Trophoblast cell (in vitro differentiated cells and primary cell): ENCODE measurements around the gene TEX52.
"Not testable (repeated sequence)": the region's sequence is repeated elsewhere in the genome, so short reads cannot be mapped to it uniquely, and the experiment has no call there.

Experiments
- DNase-seq, 2 donors: peaks; one replicate each; pipeline ENCODE4 v3.0.0-alpha.2; 2016
- H2AFZ ChIP-seq: 2 replicates; pipeline ENCODE4 v1.6.1; 2013; ENCODE audit warnings: low read length, moderate library complexity, mild to moderate bottlenecking; ENCODE audit not compliant: insufficient read depth, poor library complexity
- H2AK5ac ChIP-seq: 2 replicates; pipeline ENCODE4 v1.6.1; 2013; ENCODE audit warnings: mild to moderate bottlenecking, low read length
- H2BK120ac ChIP-seq: 2 replicates; pipeline ENCODE4 v1.6.1; 2013; ENCODE audit warnings: low read length, mild to moderate bottlenecking, moderate library complexity; ENCODE audit not compliant: insufficient read depth, poor library complexity
- H2BK12ac ChIP-seq: 2 replicates; pipeline ENCODE4 v1.6.1; 2013; ENCODE audit warnings: mild to moderate bottlenecking, low read length, moderate library complexity
- H2BK5ac ChIP-seq: 2 replicates; pipeline ENCODE4 v1.6.1; 2013; ENCODE audit warnings: low read length, low read depth, moderate library complexity, mild to moderate bottlenecking; ENCODE audit not compliant: poor library complexity
- H3K14ac ChIP-seq: 2 replicates; pipeline ENCODE4 v1.6.1; 2013; ENCODE audit warnings: mild to moderate bottlenecking, low read length
- H3K18ac ChIP-seq: 2 replicates; pipeline ENCODE4 v1.6.1; 2013; ENCODE audit warnings: mild to moderate bottlenecking, low read length
- H3K23ac ChIP-seq: 2 replicates; pipeline ENCODE4 v1.6.1; 2013; ENCODE audit warnings: low read length
- H3K27ac ChIP-seq: 2 replicates; pipeline ENCODE4 v1.5.1; 2013; ENCODE audit warnings: low read depth, mild to moderate bottlenecking, inconsistent platforms, low read length, moderate library complexity
- H3K27me3 ChIP-seq: 2 replicates; pipeline ENCODE4 v1.6.1; 2013; ENCODE audit warnings: inconsistent platforms, mild to moderate bottlenecking, low read length, moderate library complexity; ENCODE audit not compliant: insufficient read depth
- H3K36me3 ChIP-seq, 2 experiments: 1 replicate in 1 of 2; 2 replicates in 1 of 2; pipeline ENCODE4 v1.6.1; 2013; ENCODE audit warnings: low read length in 2 of 2, mild to moderate bottlenecking in 2 of 2, moderate library complexity in 1 of 2; ENCODE audit not compliant: insufficient read depth in 2 of 2, control insufficient read depth in 1 of 2
- H3K4ac ChIP-seq: 2 replicates; pipeline ENCODE4 v1.6.1; 2013; ENCODE audit warnings: low read depth, mild to moderate bottlenecking, low read length, moderate library complexity
- H3K4me1 ChIP-seq, 2 experiments: 1 replicate in 1 of 2; 2 replicates in 1 of 2; pipeline ENCODE4 v1.6.1; 2013; ENCODE audit warnings: low read length in 2 of 2, mild to moderate bottlenecking in 2 of 2, moderate library complexity in 1 of 2; ENCODE audit not compliant: insufficient read depth in 2 of 2, control insufficient read depth in 1 of 2
- H3K4me2 ChIP-seq: 2 replicates; pipeline ENCODE4 v1.6.1; 2013; ENCODE audit warnings: inconsistent platforms, mild to moderate bottlenecking, low read length, moderate library complexity
- H3K4me3 ChIP-seq: 2 replicates; pipeline ENCODE4 v1.5.1; 2013; ENCODE audit warnings: mild to moderate bottlenecking, low read depth, low read length, inconsistent platforms
- H3K79me1 ChIP-seq: one replicate; pipeline ENCODE4 v1.6.1; 2013; ENCODE audit warnings: low read length
- H3K79me2 ChIP-seq: 2 replicates; pipeline ENCODE4 v1.6.1; 2013; ENCODE audit warnings: low read length, mild to moderate bottlenecking; ENCODE audit not compliant: control insufficient read depth, insufficient read depth, poor library complexity
- H3K9ac ChIP-seq: 2 replicates; pipeline ENCODE4 v1.6.1; 2013; ENCODE audit warnings: mild to moderate bottlenecking, low read length
- H3K9me3 ChIP-seq: 2 replicates; pipeline ENCODE4 v1.6.1; 2013; ENCODE audit warnings: low read depth, mild to moderate bottlenecking, control low read depth, inconsistent platforms, low read length; ENCODE audit not compliant: insufficient read depth
- H4K12ac ChIP-seq: 2 replicates; pipeline ENCODE4 v1.6.1; 2013; ENCODE audit warnings: low read depth, mild to moderate bottlenecking, low read length, moderate library complexity
- H4K8ac ChIP-seq: 2 replicates; pipeline ENCODE4 v1.6.1; 2013; ENCODE audit warnings: low read depth, mild to moderate bottlenecking, low read length, moderate library complexity
- H4K91ac ChIP-seq: one replicate; pipeline ENCODE4 v1.6.1; 2013; ENCODE audit warnings: low read depth, mild to moderate bottlenecking, low read length, moderate library complexity
- WGBS: extraction: QIAGEN DNeasy Blood & Tissue Kit; methylation state at CpG from one replicate; pipeline ENCODE4 v1.1.7; 2013; ENCODE audit warnings: missing lambda C conversion rate; ENCODE audit not compliant: insufficient read length, insufficient coverage; ENCODE audit errors: extremely low coverage; 5-methylcytosine and 5-hydroxymethylcytosine counted together

Gene TEX52

DNA sequence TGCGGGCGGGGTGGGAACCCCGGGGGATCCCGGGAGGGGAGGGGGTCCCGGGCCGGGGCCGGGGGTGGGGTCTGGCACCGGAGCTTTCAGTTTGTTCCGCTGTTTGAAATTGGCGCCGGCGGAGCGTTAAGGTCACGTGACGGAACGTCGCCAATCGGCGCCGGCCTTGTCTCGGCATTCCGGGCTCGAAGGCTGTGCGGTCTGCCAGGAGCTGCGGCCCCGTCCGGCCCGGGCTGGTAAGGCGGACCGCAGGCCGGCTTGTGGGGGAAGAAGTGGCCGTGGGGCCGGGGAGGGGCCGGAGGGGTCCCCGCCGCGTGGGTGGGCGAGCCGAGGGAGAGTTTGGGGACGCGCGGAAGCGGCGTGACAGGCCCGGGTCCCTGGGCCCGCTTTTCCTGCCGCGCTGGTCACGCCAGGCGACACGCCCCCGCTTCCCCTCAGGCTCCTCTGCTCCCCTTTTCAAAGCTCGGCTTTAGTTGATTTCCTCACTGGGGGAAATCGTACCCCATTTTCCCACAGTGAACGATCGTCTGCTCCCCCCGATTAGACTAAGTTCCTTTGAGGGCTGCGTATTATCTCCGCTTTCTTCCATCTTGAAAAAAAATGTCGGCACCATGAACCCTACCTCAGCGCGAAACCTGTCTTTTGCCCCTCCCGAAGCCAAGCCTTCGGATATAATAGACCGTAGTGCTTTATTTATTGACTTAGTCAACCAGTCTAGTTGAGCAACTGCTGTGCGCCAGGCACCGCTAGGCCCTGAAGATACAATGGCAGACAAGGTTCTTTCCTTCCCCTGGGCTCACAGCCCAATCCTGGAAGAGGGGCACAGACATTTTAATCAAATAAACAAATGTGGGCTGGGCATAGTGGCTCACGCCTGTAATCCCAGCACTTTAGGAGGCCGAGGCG, 20.5 kb upstream of the TEX52 start, which contains the start of the genes FOXM1 and RHNO1:
Gene FOXM1 (minus strand): TSS at position 128 of the 906 bp plus-strand sequence. CDS start 2,696 bp downstream, outside the sequence.
Gene RHNO1 (plus strand): TSS at position 177 of the 906 bp plus-strand sequence. CDS start 8,144 bp downstream, outside the sequence.
- Histone ChIP-seq H3K27ac (peak within 1 kb of the TSS; percentile 74), H3K4me2 (peak within 1 kb of the TSS; percentile 94), H3K4ac (peak within 1 kb of the TSS; percentile 95), H3K4me3 (peak within 1 kb of the TSS; percentile 98), H4K91ac (peak within 1 kb of the TSS; percentile 88), H2AK5ac (peak within 1 kb of the TSS; percentile 84), H3K9ac (peak within 1 kb of the TSS; percentile 99), H2BK120ac (peak within 1 kb of the TSS; percentile 92), H4K8ac (peak within 1 kb of the TSS; percentile 92), H2AFZ (peak within 1 kb of the TSS; percentile 77), H3K14ac (peak within 1 kb of the TSS; percentile 93), H3K23ac (no peak within 1 kb of the TSS), H3K27me3 (no peaks in the 10 kb centered on the region), H3K79me2 (peaks cover 13% of the 10 kb centered on the region), H4K12ac (peak within 1 kb of the TSS; percentile 90), H2BK12ac (no peak within 1 kb of the TSS), H3K18ac (peak within 1 kb of the TSS; percentile 96), H3K4me1 (peaks cover 5 to 9% of the 10 kb centered on the region in 2 experiments), H2BK5ac (peak within 1 kb of the TSS; percentile 92), H3K36me3 (peaks cover 12 to 14% of the 10 kb centered on the region in 2 experiments), H3K9me3 (no peaks in the 10 kb centered on the region), H3K79me1 (peaks cover 12% of the 10 kb centered on the region)
- peak; percentile 86 to 93 for DNase-seq
- no CpG with 5 or more reads among the region's 70 CpGs for WGBS

GRCh38 chr12:2876431-2877046, 19.7 kb upstream of the TEX52 start:
- H4K91ac ChIP-seq: peak overlapping the region; percentile 79
- peaks cover 13% of the 10 kb centered on the region for H3K79me2 ChIP-seq
- H3K4me2 ChIP-seq: peak overlapping the region; percentile 94
- H3K4me1 ChIP-seq: peaks cover 5 to 9% of the 10 kb centered on the region in 2 experiments
- no peak overlapping the region for H3K23ac ChIP-seq
- peak overlapping the region; percentile 56 for H4K8ac ChIP-seq
- peak overlapping the region; percentile 49 for H2AK5ac ChIP-seq
- H3K27me3 ChIP-seq: no peaks in the 10 kb centered on the region
- H3K36me3 ChIP-seq: peaks cover 18% of the 10 kb centered on the region in 2 experiments
- no CpG with 5 or more reads among the region's 38 CpGs for WGBS
- peaks cover 12% of the 10 kb centered on the region for H3K79me1 ChIP-seq
- DNase-seq: no peak
- peak overlapping the region; percentile 1 for H4K12ac ChIP-seq
- H3K9me3 ChIP-seq: no peaks in the 10 kb centered on the region
- H3K4ac ChIP-seq: peak overlapping the region; percentile 93
- peak overlapping the region; percentile 42 for H2BK5ac ChIP-seq
- peak overlapping the region; percentile 31 for H3K27ac ChIP-seq
- H3K4me3 ChIP-seq: peak overlapping the region; percentile 86
- no peak overlapping the region for H2BK12ac ChIP-seq
- peak overlapping the region; percentile 67 for H2BK120ac ChIP-seq
- peak overlapping the region; percentile 30 for H2AFZ ChIP-seq
- peak overlapping the region; percentile 89 for H3K14ac ChIP-seq
- H3K18ac ChIP-seq: peak overlapping the region; percentile 90
- peak overlapping the region; percentile 77 for H3K9ac ChIP-seq

- H2AK5ac ChIP-seq, H3K23ac ChIP-seq, H4K8ac ChIP-seq, H3K4me3 ChIP-seq, H2BK5ac ChIP-seq, H3K4me1 ChIP-seq, H2BK12ac ChIP-seq, H3K79me1 ChIP-seq, H3K79me2 ChIP-seq, H2AFZ ChIP-seq, H3K4ac ChIP-seq, DNase-seq, H3K14ac ChIP-seq, H3K9ac ChIP-seq, H3K27ac ChIP-seq, H4K91ac ChIP-seq, H3K9me3 ChIP-seq, H3K27me3 ChIP-seq, H3K4me2 ChIP-seq, H2BK120ac ChIP-seq, H3K18ac ChIP-seq, H4K12ac ChIP-seq: not testable (repeated sequence)
- WGBS: no CpG with 5 or more reads among the region's 9 CpGs
- peaks cover 56 to 59% of the 10 kb centered on the region in 2 experiments for H3K36me3 ChIP-seq
Measured at GRCh38 chr12:2868986-2869632, 12.3 kb upstream of the TEX52 start.

DNA sequence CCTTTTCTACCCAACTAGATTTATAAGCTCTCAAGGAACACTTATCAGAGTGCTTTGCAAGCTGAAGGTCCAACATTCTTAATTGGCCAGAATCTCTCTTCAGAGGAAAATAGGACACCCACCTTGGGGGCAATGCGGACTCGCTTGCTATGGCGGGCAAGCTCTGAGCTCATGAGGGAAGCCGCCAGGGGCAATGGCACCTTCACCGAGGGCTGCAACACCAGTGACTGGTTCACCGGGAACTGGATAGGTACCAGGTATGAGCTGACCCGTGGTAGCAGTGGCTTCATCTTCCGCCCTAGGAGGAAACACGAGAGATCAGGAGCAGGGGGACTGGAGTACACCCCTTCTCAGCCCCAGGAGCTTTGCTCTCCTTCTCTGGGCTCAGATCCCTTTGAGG, 7.4 kb upstream of the TEX52 start:
- H2AK5ac ChIP-seq: no peak overlapping the region
- H3K79me2 ChIP-seq: no peaks in the 10 kb centered on the region
- H3K9ac ChIP-seq: no peak overlapping the region
- no peak overlapping the region for H3K4me3 ChIP-seq
- H4K12ac ChIP-seq: no peak overlapping the region
- H3K27me3 ChIP-seq: no peaks in the 10 kb centered on the region
- no peak overlapping the region for H4K91ac ChIP-seq
- no peak overlapping the region for H3K27ac ChIP-seq
- no peak overlapping the region for H3K4me2 ChIP-seq
- peaks cover 50 to 59% of the 10 kb centered on the region in 2 experiments for H3K36me3 ChIP-seq
- no peak for DNase-seq
- H2BK5ac ChIP-seq: no peak overlapping the region
- no peak overlapping the region for H3K14ac ChIP-seq
- H3K4me1 ChIP-seq: no peaks in the 10 kb centered on the region
- H3K79me1 ChIP-seq: no peaks in the 10 kb centered on the region
- H4K8ac ChIP-seq: no peak overlapping the region
- H2BK120ac ChIP-seq: no peak overlapping the region
- H2BK12ac ChIP-seq: no peak overlapping the region
- no peaks in the 10 kb centered on the region for H3K9me3 ChIP-seq
- no peak overlapping the region for H3K18ac ChIP-seq
- no CpG with 5 or more reads among the region's 9 CpGs for WGBS
- no peak overlapping the region for H3K23ac ChIP-seq
- no peak overlapping the region for H3K4ac ChIP-seq
- H2AFZ ChIP-seq: no peak overlapping the region
